Measurements from ENCODE around the gene RNF19B. TPM values are rescaled to one million over a fixed set of nuclear protein-coding genes. Genes with fewer than 3 reads are reported as not detected.
A peak's percentile ranks its signal among the peaks of the same experiment; 100 is the strongest.

Gene RNF19B
- total and polyA plus RNA-seq, 10 of the 15 experiments (the other 5 are each of a cell fraction or from before 2014, with no cell fraction given), result 2.8 to 32.6 (median 16.6) TPM

GRCh38 chr1:32962248-32962896 is 2.2 kb downstream of the RNF19B start (continued):
- TF ChIP-seq MXI1 (IDR thresholded peaks at IDR 0.05; ENCODE audit: low read depth, low read length) (peak; percentile 66; the same call in 1 of the 2 replicates), ZNF207 (IDR thresholded peaks at IDR 0.05; ENCODE audit: borderline replicate concordance) (no peak), PKNOX1 (IDR thresholded peaks at IDR 0.05) (no peak), NFYA (IDR thresholded peaks at IDR 0.05; ENCODE audit: borderline replicate concordance, low read depth, low read length) (no peak), DPF2 (IDR thresholded peaks at IDR 0.05) (peak; percentile 22; the same call in 1 of the 2 replicates), HSF1 (IDR thresholded peaks at IDR 0.05; ENCODE audit: low read depth, low read length) (no peak), ASH2L (IDR thresholded peaks at IDR 0.05; ENCODE audit: borderline replicate concordance, low read depth) (no peak), POU2F2 (IDR thresholded peaks at IDR 0.05; ENCODE audit: borderline replicate concordance, low read depth, low read length) (no peak)
